ENCODE results near the gene C1orf174. TPM values are rescaled to one million over a fixed set of nuclear protein-coding genes. Genes with fewer than 3 reads are reported as not detected.

The C1orf174 gene
- total RNA-seq, 1 experiment from 2014 or later = 70.9 TPM

DNA sequence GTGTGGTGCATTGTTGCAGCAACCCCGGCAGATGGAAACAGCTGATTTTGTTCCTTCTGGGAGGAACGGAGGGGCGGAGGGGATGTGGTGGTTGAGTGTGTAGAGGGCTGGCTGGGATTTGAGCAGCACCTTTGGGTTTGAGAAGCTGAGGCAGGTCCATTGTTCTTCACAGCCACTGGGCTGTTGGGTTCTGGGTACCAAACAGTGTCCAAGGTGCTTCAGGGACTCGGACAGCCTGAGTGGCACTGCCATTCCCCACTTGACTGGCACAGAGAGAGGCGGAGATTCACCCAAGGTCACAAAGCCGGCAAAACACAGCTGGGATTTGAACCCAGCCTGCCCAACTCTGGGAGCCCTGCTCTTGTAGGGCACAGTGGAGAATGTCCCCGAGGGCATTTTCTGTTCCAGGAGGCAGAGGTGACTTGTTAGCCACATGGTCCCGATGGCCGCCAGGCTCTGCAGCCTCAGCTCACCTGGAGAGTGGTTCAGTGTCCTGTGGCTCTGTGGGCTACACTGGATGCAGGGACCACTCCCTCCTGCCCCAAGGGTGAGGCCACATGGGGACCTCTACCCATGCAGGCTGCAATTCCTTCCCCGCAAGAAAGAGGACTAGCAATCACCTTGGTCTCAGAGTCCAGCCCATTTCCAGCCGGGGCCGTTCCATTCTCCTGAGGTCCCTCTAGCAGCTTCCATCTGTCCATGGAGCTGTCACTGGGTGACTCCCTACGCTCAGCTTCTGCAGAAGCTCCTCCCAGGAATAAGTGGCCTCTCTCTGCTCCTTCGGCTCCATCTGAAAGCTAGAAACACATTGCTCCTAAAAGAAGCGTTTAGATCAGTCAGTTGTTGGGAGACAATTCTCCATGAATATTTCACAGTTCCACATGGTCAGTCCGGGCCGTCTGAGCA lies 31.2 kb upstream of the C1orf174 start:
- Histone ChIP-seq H4K20me1 (ENCODE audit: low read length) (no peaks in the 10 kb centered on the region), H3K27me3 (ENCODE audit: low read length) (peaks cover 60% of the 10 kb centered on the region)

DNA sequence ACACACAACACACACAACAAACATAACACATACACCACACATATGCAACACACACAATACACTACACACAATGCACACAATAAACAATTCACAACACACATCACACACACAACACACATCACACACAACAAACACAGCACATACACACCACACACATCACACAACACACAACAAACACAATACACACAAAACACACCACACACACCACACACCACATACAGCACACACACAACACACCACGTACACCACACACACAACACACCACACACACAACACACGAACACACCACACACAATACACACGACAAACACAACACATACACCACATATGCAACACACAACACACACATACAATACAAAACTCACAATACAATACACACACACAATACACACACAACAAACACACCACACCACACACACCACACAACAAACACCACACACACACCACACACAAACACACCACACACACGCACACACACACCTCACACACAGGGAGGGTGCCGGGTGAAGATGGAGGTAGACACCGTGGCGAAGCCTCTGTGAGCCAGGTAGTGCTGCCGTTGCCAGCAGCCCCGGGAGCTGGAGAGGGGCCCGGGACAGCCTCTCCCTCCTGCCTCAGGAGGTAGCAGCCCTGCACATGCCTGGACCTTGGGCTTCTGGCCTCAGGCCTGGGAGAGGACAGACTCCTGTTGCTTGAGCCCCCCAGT lies 30.4 kb upstream of the C1orf174 start:
- ATAC-seq (no peak), DNase-seq (no peak)
- Histone ChIP-seq H3F3A (ENCODE audit: low read length, unreplicated experiment) (no peaks in the 10 kb centered on the region), H3K27ac (ENCODE audit: low read length) (no peak overlapping the region), H3K4me1 (ENCODE audit: insufficient read depth, low read length) (no peaks in the 10 kb centered on the region), H3K79me2 (ENCODE audit: low read length) (no peaks in the 10 kb centered on the region), H3K36me3 (ENCODE audit: low read depth, low read length) (no peaks in the 10 kb centered on the region), H3K9me3 (ENCODE audit: low read length) (0 out of 2 replicates have a peak, but pooled peaks cover 1% of the 10 kb centered on the region), H3K4me2 (ENCODE audit: low read length) (no peak overlapping the region), H3K27me3 (ENCODE audit: low read length) (peaks cover 63% of the 10 kb centered on the region), H3K4me3 (ENCODE audit: low read length) (no peak overlapping the region), H2AFZ (ENCODE audit: low read length) (no peak overlapping the region), H4K20me1 (ENCODE audit: low read length) (no peaks in the 10 kb centered on the region), H3K9me2 (replicated peaks; ENCODE audit: low read length) (no peaks in the 10 kb centered on the region), H3K9ac (ENCODE audit: low read length) (no peak overlapping the region)
- intact Hi-C loops (cut with micrococcal nuclease) = no loop called here
- TF ChIP-seq, protein P1, sequence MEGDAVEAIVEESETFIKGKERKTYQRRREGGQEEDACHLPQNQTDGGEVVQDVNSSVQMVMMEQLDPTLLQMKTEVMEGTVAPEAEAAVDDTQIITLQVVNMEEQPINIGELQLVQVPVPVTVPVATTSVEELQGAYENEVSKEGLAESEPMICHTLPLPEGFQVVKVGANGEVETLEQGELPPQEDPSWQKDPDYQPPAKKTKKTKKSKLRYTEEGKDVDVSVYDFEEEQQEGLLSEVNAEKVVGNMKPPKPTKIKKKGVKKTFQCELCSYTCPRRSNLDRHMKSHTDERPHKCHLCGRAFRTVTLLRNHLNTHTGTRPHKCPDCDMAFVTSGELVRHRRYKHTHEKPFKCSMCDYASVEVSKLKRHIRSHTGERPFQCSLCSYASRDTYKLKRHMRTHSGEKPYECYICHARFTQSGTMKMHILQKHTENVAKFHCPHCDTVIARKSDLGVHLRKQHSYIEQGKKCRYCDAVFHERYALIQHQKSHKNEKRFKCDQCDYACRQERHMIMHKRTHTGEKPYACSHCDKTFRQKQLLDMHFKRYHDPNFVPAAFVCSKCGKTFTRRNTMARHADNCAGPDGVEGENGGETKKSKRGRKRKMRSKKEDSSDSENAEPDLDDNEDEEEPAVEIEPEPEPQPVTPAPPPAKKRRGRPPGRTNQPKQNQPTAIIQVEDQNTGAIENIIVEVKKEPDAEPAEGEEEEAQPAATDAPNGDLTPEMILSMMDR (conservative IDR thresholded peaks at IDR 0.05; ENCODE audit: low read depth, low read length) = no peak
- TF ChIP-seq EZH2 (IDR thresholded peaks at IDR 0.05; ENCODE audit: low read length, unreplicated experiment) (no peak), EZH2phosphoT487 (IDR thresholded peaks at IDR 0.05; ENCODE audit: borderline replicate concordance, low read length) (no peak)
- no TSS peak for BruUV-seq (replicated peaks)
- ChIA-PET POLR2A (ENCODE audit: unreplicated experiment) (no interaction called here), CTCF (no interaction called here)

More for the DNA sequence above, 31.2 kb upstream of the C1orf174 start:
- intact Hi-C loops (cut with micrococcal nuclease) = no loop called here
- H3F3A ChIP-seq (ENCODE audit: low read length, unreplicated experiment) = no peaks in the 10 kb centered on the region
- no peak overlapping the region for H2AFZ ChIP-seq (ENCODE audit: low read length)
- BruUV-seq (replicated peaks) = no TSS peak
- no peak for DNase-seq
- H3K27ac ChIP-seq (ENCODE audit: low read length) = no peak overlapping the region
- TF ChIP-seq, protein P1 (conservative IDR thresholded peaks at IDR 0.05; ENCODE audit: low read depth, low read length) = no peak
- TF ChIP-seq EZH2phosphoT487 (IDR thresholded peaks at IDR 0.05; ENCODE audit: borderline replicate concordance, low read length) (no peak), EZH2 (IDR thresholded peaks at IDR 0.05; ENCODE audit: low read length, unreplicated experiment) (no peak)
- H3K4me3 ChIP-seq (ENCODE audit: low read length) = no peak overlapping the region
- H3K79me2 ChIP-seq (ENCODE audit: low read length) = no peaks in the 10 kb centered on the region
- H3K4me2 ChIP-seq (ENCODE audit: low read length) = no peak overlapping the region
- CTCF ChIA-PET = no interaction called here
- H3K36me3 ChIP-seq (ENCODE audit: low read depth, low read length) = no peaks in the 10 kb centered on the region
- POLR2A ChIA-PET (ENCODE audit: unreplicated experiment) = no interaction called here
- H3K9ac ChIP-seq (ENCODE audit: low read length) = no peak overlapping the region
- no peak for ATAC-seq
- H3K9me3 ChIP-seq (ENCODE audit: low read length) = 0 out of 2 replicates have a peak, but pooled peaks cover 6% of the 10 kb centered on the region
- H3K9me2 ChIP-seq (replicated peaks; ENCODE audit: low read length) = no peaks in the 10 kb centered on the region
- no peaks in the 10 kb centered on the region for H3K4me1 ChIP-seq (ENCODE audit: insufficient read depth, low read length)
